ENCODE results near the gene CWC22.
"Not testable (repeated sequence)": the region's sequence is repeated elsewhere in the genome, so short reads cannot be mapped to it uniquely, and the experiment has no call there.

Gene CWC22

DNA sequence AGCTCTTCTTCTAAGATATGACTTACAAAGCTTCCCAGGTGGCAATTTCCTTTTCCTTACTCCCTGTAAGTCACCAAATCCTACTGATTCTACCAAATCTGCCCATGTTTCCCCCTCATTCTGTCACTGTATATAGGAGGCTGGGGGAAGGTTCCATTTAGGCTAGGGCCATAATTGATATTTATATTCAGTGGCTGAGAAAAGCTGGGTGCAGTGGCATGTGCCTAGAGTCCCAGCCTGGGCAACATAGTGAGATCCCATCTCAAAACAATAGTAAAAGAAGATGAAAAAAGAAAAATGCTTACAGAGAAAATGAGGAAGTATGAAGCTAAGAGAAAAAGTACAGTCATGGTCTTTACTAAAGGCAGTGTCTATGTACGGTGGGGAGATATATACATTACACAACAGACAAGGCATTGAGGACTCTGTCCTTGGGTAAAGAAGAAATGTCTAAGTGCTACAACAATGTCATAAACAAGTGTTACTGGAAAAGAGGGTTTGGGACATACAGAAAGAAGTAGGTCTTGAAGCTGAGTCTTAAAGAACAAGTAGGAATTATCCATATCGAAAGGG, 4.8 kb downstream of the CWC22 start:
- no peak for DNase-seq

DNA sequence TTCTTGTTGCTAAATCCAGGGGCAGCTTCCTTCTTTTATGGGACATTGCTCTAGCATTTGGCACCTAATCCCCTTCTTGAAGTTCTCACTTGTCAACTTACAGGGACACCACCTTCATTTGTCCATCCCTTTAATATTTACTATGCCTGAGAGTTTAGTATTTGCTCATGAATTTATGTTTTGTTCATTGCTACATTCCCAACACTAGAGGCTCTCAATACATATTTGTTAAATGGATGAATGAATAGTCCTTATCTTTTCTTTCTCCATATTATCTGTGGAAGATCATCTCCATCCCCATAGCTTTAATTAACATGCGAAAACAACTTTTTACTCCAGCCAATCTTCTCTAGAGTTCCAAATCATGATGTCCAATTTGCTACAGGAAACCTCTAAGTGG, 5.4 kb downstream of the CWC22 start:
- DNase-seq, result no peak

- no peak for DNase-seq
Observed at GRCh38 chr2:180000434-180000833, 6.7 kb downstream of the CWC22 start.

DNA sequence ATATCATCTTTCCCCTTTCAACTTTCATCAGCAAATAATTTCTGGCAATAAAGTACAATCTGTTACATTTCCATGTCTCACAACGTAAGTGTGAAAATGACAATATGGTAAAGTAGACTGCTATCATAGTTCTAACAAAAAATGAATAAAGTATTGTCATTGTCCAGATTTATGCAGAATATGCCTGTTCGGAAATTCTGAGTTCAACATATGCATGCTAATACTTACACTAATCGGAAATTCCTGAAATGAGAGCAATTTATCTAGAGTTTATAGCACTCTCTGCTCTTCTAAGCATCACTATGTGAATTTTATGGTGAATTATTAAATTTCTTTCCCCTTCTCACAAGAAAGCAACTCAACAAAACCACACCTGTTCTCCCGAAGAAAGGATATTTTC, 8.1 kb downstream of the CWC22 start:
- no peak for DNase-seq

DNA sequence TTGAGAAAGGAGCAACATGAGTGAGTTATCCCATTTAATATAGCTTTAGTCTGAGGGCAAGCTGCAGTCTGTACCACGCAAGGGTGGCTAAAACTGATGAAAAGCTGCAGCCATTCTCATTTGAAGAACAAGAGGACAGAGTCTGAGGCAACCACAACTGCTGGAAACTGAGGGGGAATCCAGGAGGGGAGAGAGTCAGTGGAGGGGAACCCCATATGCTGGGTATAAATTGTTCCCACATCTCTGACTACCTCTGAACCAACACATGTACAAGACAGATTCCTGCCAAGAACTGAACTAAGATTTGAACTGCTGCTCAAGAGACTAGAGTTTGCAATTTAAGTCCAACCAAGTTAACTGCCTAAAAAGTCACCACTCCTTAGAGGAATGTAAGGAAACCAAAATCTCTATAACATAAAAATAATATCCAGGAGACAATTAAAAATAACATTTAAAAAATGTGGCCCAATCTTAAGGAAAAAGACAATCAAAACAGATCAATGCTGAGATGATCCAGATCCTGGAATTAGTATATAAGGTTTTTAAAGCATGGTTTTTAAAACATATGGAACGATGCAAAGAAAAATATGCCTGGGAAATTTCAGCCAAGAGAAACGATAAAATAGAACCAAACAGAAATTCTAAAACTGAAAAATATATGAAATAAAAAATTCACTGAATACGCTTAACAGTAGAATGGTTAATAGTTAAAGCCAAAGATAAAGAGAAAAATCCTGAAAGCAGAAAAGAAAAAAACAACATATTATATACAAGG, 11.2 kb downstream of the CWC22 start:
- no peak for DNase-seq

GRCh38 chr2:179991344-179991743, 15.8 kb downstream of the CWC22 start:
- DNase-seq, result no peak

- DNase-seq, result no peak
Observed at GRCh38 chr2:179990676-179991317, 16.3 kb downstream of the CWC22 start.

GRCh38 chr2:179987916-179988315, 19.2 kb downstream of the CWC22 start:
- DNase-seq, result no peak

- no peak for DNase-seq
Observed at GRCh38 chr2:179985163-179985820, 21.8 kb downstream of the CWC22 start.

DNA sequence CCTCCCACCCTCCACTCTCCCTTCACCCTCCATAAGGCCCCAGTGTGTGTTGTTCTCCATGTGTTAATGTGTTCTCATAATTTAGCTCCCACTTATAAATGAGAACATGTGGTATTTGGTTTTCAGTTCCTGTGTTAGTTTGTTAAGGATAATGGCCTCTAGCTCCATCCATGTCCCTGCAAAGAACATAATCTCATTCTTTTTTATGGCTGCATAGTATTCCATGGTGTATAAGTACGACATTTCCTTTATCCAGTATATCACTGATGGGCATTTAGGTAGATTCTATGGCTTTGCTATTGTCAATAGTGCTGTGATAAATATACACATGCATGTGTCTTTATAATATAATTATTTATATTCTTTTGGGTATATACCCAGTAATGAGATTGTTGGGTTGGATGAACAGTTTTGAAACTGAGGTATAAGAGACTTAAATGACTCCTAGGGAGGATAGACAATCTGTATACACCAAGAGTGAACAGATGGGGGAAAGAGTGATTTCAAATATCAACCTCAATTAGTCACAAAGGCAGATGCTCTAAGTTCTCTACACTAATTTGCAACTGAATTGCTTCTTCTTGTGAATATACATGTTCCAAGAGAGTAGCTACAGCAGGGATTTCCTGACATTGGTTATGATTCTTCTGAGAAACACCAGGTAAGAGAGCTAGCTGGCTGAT, 23.7 kb downstream of the CWC22 start:
- no peak for DNase-seq

DNA sequence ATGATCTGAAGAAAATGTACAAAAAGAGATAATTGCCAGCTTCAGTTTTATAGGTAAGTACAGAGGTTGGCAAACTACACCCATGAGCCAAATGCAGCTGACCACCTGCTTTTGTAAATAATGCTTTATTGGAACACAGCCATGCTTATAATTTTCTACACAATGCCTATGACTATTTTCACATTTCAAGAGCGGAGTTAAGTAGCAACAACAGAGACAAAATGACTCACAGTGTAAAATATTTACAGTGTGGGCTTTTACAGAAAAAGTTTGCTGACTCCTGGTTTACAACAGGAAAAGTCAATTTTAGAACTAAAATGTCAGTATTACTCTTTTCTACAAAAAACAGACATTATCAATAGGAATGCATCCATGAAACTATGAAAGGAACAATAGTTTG, 26.0 kb downstream of the CWC22 start:
- DNase-seq, result peak; percentile 60

GRCh38 chr2:179974761-179975160, 32.3 kb downstream of the CWC22 start:
- no peak for DNase-seq

GRCh38 chr2:179966778-179967394, 40.2 kb downstream of the CWC22 start:
- DNase-seq, result no peak

- DNase-seq, result no peak
Observed at GRCh38 chr2:179965291-179966258, 41.5 kb downstream of the CWC22 start.

DNA sequence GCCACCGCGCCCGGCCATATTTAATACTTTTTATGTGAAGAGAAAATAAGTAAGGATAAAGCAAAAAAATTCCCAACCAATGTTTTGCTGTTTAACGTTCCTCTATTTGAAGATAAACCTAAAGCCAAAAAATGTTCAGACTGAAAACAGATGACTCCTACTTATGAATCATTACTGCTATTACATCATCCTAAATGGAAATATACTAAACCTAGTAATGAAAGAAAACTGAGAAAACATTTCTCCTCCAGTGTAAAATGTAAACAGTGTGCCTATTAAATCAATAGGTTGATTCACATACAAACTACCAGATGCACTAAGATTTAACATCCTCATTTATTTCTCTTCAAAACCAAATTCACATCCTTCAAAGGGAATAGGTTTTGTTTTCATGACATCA, 43.5 kb downstream of the CWC22 start:
- no peak for DNase-seq

- DNase-seq, result not testable (repeated sequence)
Observed at GRCh38 chr2:179958251-179958650, 48.8 kb downstream of the CWC22 start.

GRCh38 chr2:179954026-179954425, 53.1 kb downstream of the CWC22 start:
- no peak for DNase-seq

- DNase-seq, result no peak
Observed at GRCh38 chr2:179953359-179953758, 53.7 kb downstream of the CWC22 start.

- no peak for DNase-seq
Observed at GRCh38 chr2:179952658-179953057, 54.4 kb downstream of the CWC22 start.

- DNase-seq, result no peak
Observed at GRCh38 chr2:179951680-179952079, 55.4 kb downstream of the CWC22 start.

- no peak for DNase-seq
Observed at GRCh38 chr2:179950391-179950790, 56.7 kb downstream of the CWC22 start.
